SKM-1 (cell line): Measurements from ENCODE around the gene RAB5IF.
A peak's percentile ranks its signal among the peaks of the same experiment; 100 is the strongest.

ENCODE experiments used
- DNase-seq: peaks from one replicate; lab custom pipeline; 2025; ENCODE audit not compliant: unreplicated experiment; lab: John Stamatoyannopoulos, UW

RAB5IF gene

DNA sequence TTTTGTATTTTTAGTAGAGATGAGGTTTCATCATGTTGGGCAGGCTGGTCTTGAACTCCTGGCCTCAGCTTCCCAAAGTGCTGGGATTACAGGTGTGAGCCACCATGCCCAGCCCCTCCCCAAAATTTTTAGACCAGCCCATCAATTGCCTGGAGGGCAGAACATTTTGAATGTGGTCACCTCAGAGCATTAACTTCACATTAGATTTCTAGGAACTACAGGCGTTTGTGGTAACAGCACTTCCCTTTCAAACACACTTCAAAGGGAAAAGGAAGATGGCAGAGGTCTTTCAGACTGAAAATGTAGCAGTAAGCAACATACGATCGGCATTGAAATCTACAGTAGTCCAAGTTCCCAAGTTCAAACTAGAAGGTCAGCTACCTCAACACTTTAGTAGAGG, 52.7 kb downstream of the RAB5IF start:
- DNase-seq = peak; percentile 13
